ENCODE measurements around the gene RBMS3. TPM values are rescaled to one million over a fixed set of nuclear protein-coding genes. Genes with fewer than 3 reads are reported as not detected.

Gene RBMS3
- total RNA-seq, 3 donors from 2014 or later = 4.6 to 53.6 (median 11.7) TPM

DNA sequence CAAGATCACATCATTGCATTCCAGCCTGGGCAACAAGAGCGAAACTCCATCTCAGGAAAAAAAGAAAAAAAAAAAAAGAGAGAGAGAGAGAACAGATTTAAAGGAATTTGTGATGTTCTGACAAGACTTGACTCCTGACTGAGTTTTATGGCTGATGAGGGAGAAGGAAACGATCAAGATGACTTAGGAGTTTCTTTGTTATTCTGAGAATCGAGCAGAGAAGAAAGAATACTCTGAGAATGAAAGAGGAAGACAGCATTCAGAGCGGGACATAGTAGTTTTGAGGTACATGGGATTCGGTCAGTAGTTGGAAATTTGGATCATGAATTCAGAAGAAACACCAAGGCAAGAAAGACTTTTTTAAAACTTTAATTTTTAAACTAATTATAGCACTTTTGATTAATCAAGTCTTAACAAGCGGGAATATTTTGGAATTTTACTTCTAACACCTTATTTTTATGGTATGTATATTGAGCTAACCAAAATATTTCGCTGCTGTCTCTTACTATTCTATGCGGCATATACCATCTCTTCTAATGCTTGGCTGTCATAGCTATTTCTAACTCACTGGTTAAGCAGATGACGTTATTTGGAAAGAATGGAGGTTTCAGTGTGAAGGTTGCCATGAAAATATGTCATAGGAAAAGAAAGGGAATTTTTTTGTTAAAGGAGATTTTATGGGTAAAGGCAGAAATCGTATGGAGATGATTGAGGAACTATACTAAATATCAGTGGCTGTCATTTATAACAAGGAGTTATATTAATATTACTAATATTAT, 644.1 kb downstream of the RBMS3 start:
- ATAC-seq (no peak), DNase-seq (no peak)
- no peaks in the 10 kb centered on the region for H3K36me3 ChIP-seq (ENCODE audit: low read depth)
- intact Hi-C loops (cut with DNase I, micrococcal nuclease) = no loop called here
- no peak overlapping the region for H3K4me3 ChIP-seq
- TF ChIP-seq, protein P1, sequence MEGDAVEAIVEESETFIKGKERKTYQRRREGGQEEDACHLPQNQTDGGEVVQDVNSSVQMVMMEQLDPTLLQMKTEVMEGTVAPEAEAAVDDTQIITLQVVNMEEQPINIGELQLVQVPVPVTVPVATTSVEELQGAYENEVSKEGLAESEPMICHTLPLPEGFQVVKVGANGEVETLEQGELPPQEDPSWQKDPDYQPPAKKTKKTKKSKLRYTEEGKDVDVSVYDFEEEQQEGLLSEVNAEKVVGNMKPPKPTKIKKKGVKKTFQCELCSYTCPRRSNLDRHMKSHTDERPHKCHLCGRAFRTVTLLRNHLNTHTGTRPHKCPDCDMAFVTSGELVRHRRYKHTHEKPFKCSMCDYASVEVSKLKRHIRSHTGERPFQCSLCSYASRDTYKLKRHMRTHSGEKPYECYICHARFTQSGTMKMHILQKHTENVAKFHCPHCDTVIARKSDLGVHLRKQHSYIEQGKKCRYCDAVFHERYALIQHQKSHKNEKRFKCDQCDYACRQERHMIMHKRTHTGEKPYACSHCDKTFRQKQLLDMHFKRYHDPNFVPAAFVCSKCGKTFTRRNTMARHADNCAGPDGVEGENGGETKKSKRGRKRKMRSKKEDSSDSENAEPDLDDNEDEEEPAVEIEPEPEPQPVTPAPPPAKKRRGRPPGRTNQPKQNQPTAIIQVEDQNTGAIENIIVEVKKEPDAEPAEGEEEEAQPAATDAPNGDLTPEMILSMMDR (IDR thresholded peaks at IDR 0.05) = no peak
- H3K4me1 ChIP-seq (ENCODE audit: low read depth) = no peaks in the 10 kb centered on the region
- H3K9me3 ChIP-seq = no peaks in the 10 kb centered on the region

DNA sequence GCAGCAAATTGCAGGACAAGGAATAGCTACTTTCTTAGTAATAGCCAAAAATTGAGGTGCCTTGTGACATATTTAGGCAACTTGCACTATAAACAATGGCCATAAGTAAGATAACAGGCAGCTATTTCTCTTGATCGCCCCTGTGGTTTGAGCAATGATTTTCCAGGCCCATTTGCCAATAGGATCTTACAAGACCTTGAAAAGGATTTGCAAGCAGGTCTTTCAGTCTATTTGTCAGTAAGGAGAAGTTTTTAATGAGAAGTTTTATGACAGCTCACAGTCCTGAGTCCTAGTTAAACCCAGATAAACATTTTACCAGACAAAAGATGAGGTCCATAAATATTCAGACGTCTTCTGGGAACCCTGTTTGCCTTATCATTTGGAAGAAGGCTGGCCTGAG, 645.5 kb downstream of the RBMS3 start:
- intact Hi-C loops (cut with DNase I, micrococcal nuclease) = no loop called here
- no peak overlapping the region for H3K4me3 ChIP-seq
- no peaks in the 10 kb centered on the region for H3K36me3 ChIP-seq (ENCODE audit: low read depth)
- H3K4me1 ChIP-seq (ENCODE audit: low read depth) = no peaks in the 10 kb centered on the region
- DNase-seq (no peak), ATAC-seq (no peak)
- TF ChIP-seq, protein P1 (IDR thresholded peaks at IDR 0.05) = no peak
- H3K9me3 ChIP-seq = no peaks in the 10 kb centered on the region

DNA sequence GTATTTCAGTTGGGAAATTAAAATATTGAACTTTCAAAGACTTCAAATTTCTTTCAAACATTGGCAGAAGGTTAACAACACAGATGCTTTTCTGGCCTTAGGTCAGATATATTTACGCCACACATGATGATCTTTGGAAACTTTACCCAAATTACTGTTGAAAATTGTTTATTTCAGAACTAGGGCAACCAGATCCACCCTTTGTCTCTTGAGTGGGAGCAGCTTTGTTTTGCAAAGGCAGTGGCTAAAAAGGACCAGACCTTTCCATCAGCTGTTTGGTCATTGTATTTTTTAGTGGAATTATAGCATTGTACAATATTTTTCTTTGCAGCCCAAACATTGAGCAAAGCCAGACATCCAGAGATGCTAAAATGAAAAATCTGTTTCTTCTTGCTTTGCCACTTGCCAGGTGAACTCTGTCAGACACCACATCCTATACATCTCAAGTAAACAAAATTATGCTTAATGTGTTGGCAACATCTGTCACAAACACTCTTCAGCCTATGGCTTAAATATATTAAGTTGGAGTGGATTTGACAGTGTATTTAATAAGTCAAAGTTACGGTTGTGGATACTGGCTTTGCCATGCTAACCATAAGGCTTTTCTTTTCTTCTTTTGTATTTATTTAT, 651.9 kb downstream of the RBMS3 start:
- no peaks in the 10 kb centered on the region for H3K36me3 ChIP-seq (ENCODE audit: low read depth)
- no peak overlapping the region for H3K4me3 ChIP-seq
- no peak for DNase-seq
- ATAC-seq = no peak
- intact Hi-C loops (cut with DNase I, micrococcal nuclease) = no loop called here
- H3K4me1 ChIP-seq (ENCODE audit: low read depth) = no peaks in the 10 kb centered on the region
- no peaks in the 10 kb centered on the region for H3K9me3 ChIP-seq
- TF ChIP-seq, protein P1 (IDR thresholded peaks at IDR 0.05) = no peak

DNA sequence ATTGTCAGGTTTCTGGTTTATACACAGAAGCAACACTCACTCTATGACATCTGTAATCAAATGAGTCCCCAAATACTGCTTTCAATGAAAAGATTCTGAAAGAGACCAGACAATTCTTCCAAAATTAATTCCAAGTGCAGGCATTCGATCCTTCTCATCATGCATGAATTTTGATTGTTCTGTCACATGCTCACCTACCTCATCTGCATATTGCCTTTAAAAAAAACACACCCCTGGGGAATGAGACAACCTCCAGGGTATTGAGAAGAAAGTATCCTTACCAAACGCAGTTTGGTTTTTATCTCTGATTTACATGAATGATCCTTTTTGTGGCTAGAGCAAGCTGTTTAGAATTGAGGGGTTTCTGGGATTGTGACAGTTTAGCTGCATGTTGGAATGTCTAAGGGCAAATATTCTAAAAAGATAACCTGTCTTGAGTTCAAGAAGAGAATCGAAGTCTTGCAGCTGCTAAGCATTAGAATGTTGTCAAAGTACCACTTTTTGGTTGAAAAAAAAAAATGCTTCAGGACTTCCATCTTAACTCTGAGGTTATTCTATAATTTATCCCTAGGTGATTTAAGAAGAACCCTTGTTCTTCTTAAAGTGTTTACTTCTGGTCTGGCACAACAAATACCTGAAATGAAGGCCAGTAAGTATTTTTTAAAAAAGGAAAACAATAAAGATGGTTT, 653.1 kb downstream of the RBMS3 start:
- no peaks in the 10 kb centered on the region for H3K4me1 ChIP-seq (ENCODE audit: low read depth)
- intact Hi-C loops (cut with DNase I, micrococcal nuclease) = no loop called here
- TF ChIP-seq, protein P1 (IDR thresholded peaks at IDR 0.05) = no peak
- no peak for ATAC-seq
- no peaks in the 10 kb centered on the region for H3K36me3 ChIP-seq (ENCODE audit: low read depth)
- no peaks in the 10 kb centered on the region for H3K9me3 ChIP-seq
- DNase-seq = no peak
- no peak overlapping the region for H3K4me3 ChIP-seq

DNA sequence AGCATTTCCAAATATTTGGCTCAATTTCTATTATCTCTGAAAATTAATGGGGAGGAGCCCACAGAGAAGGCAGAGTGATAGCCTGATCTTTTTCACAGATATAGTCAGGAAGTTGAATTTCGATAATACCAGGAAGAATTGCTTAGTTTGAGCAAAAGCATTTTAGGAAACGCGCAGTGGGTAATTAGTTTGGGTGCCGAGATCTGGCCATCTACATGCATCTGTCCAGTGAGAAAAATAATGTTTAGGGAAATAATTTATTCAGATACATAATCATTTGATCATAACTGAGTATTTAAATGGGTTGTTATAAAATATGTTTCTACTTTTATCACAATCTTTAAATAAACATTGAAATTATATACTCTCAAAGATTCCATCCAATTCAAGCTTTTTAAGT, 653.9 kb downstream of the RBMS3 start:
- Histone ChIP-seq H3K9me3 (no peaks in the 10 kb centered on the region), H3K36me3 (ENCODE audit: low read depth) (no peaks in the 10 kb centered on the region), H3K4me3 (no peak overlapping the region), H3K4me1 (ENCODE audit: low read depth) (no peaks in the 10 kb centered on the region)
- intact Hi-C loops (cut with DNase I, micrococcal nuclease) = no loop called here
- ATAC-seq (no peak), DNase-seq (no peak)
- TF ChIP-seq, protein P1 (IDR thresholded peaks at IDR 0.05) = no peak
